ENCODE results near the gene CCDC88B.

The CCDC88B gene

GRCh38 chr11:64366751-64367150 is 26.7 kb downstream of the CCDC88B start:
- H2BK5ac ChIP-seq (ENCODE audit: low read length) = no peak overlapping the region
- WGBS (ENCODE audit: extremely low coverage, insufficient coverage, low lambda C conversion rate) = no CpG with 5 or more reads among the region's 1 CpG
- H3K4ac ChIP-seq (ENCODE audit: low read depth, low read length) = no peak overlapping the region
- H3K79me1 ChIP-seq (ENCODE audit: low read length) = no peaks in the 10 kb centered on the region
- no peak overlapping the region for H2AK5ac ChIP-seq (ENCODE audit: low read length)
- H3K36me3 ChIP-seq (ENCODE audit: control insufficient read depth, insufficient read depth, low read length) = no peaks in the 10 kb centered on the region
- no peaks in the 10 kb centered on the region for H3K27me3 ChIP-seq (ENCODE audit: insufficient read depth, low read length, poor library complexity)
- no peak overlapping the region for H3K9ac ChIP-seq (ENCODE audit: low read length)
- H2BK15ac ChIP-seq (replicated peaks; ENCODE audit: low read depth) = no peak overlapping the region
- DNase-seq = no peak
- no peak overlapping the region for H3K4me3 ChIP-seq (ENCODE audit: low read length)
- H4K8ac ChIP-seq (ENCODE audit: low read depth, low read length) = no peak overlapping the region
- no peaks in the 10 kb centered on the region for H3K4me1 ChIP-seq (ENCODE audit: control insufficient read depth, low read depth, low read length)
- H3K23ac ChIP-seq (ENCODE audit: low read length) = no peak overlapping the region
- H2BK120ac ChIP-seq (ENCODE audit: low read depth, low read length) = no peak overlapping the region
- no peak overlapping the region for H3K4me2 ChIP-seq (ENCODE audit: low read length)
- H4K5ac ChIP-seq (ENCODE audit: low read length) = no peak overlapping the region
- no peak overlapping the region for H3K56ac ChIP-seq (ENCODE audit: low read length)
- H3K79me2 ChIP-seq (ENCODE audit: control insufficient read depth, insufficient read depth, low read length) = no peaks in the 10 kb centered on the region
- H3K18ac ChIP-seq (ENCODE audit: low read length) = no peak overlapping the region
- H3K27ac ChIP-seq (ENCODE audit: low read depth, low read length) = no peak overlapping the region

DNA sequence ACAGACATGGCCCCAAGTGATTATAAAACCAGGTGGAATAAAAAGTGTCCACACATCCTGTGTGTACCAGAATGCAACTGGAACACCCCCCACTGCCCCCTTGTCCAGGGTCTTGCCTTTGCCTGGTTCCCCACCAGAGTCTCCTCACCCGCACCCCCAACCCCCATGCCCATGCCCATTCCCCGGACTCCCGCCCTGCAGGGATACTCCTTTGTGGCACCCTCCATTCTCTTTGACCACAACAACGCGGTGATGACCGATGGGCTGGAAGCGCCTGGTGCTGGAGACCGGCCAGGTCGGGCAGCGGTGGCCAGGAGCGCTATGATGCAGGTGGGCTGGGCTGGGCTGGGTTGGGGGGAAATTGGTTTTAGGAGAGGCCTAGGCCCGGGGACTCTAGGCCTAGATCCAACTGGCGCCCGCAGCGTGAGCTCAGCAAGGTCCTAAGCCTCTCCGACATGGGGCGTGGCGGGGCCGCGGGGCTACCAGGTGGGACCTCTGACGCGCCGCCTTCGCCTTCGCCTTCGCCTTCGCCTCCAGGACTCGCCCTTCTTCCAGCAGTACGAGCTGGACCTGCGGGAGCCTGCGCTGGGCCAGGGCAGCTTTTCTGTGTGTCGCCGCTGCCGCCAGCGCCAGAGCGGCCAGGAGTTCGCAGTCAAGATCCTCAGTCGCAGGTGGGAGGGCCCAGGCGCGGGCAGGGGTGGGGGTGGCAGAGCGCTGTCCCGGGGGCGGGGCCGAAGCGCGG is 28.1 kb downstream of the CCDC88B start:
- H3K56ac ChIP-seq (ENCODE audit: low read length) = no peak overlapping the region
- H2BK5ac ChIP-seq (ENCODE audit: low read length) = no peak overlapping the region
- H2BK120ac ChIP-seq (ENCODE audit: low read depth, low read length) = no peak overlapping the region
- no peaks in the 10 kb centered on the region for H3K4me1 ChIP-seq (ENCODE audit: control insufficient read depth, low read depth, low read length)
- no peak overlapping the region for H3K18ac ChIP-seq (ENCODE audit: low read length)
- H2BK15ac ChIP-seq (replicated peaks; ENCODE audit: low read depth) = no peak overlapping the region
- no peak overlapping the region for H3K4ac ChIP-seq (ENCODE audit: low read depth, low read length)
- H4K5ac ChIP-seq (ENCODE audit: low read length) = no peak overlapping the region
- no peak overlapping the region for H3K27ac ChIP-seq (ENCODE audit: low read depth, low read length)
- WGBS (ENCODE audit: extremely low coverage, insufficient coverage, low lambda C conversion rate) = no CpG with 5 or more reads among the region's 46 CpGs
- H3K9ac ChIP-seq (ENCODE audit: low read length) = no peak overlapping the region
- H3K36me3 ChIP-seq (ENCODE audit: control insufficient read depth, insufficient read depth, low read length) = no peaks in the 10 kb centered on the region
- H3K79me2 ChIP-seq (ENCODE audit: control insufficient read depth, insufficient read depth, low read length) = no peaks in the 10 kb centered on the region
- H3K23ac ChIP-seq (ENCODE audit: low read length) = no peak overlapping the region
- DNase-seq = no peak
- no peak overlapping the region for H4K8ac ChIP-seq (ENCODE audit: low read depth, low read length)
- no peak overlapping the region for H3K4me2 ChIP-seq (ENCODE audit: low read length)
- H3K79me1 ChIP-seq (ENCODE audit: low read length) = no peaks in the 10 kb centered on the region
- H3K4me3 ChIP-seq (ENCODE audit: low read length) = no peak overlapping the region
- no peak overlapping the region for H2AK5ac ChIP-seq (ENCODE audit: low read length)
- no peaks in the 10 kb centered on the region for H3K27me3 ChIP-seq (ENCODE audit: insufficient read depth, low read length, poor library complexity)

DNA sequence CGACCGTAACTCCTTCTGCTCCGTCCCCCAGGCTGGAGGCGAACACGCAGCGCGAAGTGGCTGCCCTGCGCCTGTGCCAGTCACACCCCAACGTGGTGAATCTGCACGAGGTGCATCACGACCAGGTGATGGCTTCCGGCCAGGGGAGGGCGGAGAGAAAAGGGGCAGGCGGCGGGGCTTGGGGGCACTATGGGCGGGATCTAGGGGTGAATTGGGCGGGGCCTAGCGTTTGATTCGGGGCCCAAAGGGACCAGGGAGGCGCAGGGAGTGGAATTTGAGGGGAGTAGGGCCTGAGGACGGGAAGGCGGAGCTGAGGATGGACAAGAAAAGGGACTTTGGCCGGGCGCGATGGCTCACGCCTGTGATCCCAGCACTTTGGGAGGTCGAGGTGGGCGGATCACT is 28.7 kb downstream of the CCDC88B start:
- H2BK120ac ChIP-seq (ENCODE audit: low read depth, low read length) = no peak overlapping the region
- no peak overlapping the region for H3K4me2 ChIP-seq (ENCODE audit: low read length)
- H3K56ac ChIP-seq (ENCODE audit: low read length) = no peak overlapping the region
- H3K27ac ChIP-seq (ENCODE audit: low read depth, low read length) = no peak overlapping the region
- H2BK5ac ChIP-seq (ENCODE audit: low read length) = no peak overlapping the region
- no peak overlapping the region for H2AK5ac ChIP-seq (ENCODE audit: low read length)
- no peaks in the 10 kb centered on the region for H3K79me1 ChIP-seq (ENCODE audit: low read length)
- no peak overlapping the region for H3K4me3 ChIP-seq (ENCODE audit: low read length)
- no peak overlapping the region for H3K9ac ChIP-seq (ENCODE audit: low read length)
- H3K79me2 ChIP-seq (ENCODE audit: control insufficient read depth, insufficient read depth, low read length) = no peaks in the 10 kb centered on the region
- no CpG with 5 or more reads among the region's 28 CpGs for whole genome bisulfite sequencing (ENCODE audit: extremely low coverage, insufficient coverage, low lambda C conversion rate)
- no peaks in the 10 kb centered on the region for H3K27me3 ChIP-seq (ENCODE audit: insufficient read depth, low read length, poor library complexity)
- H3K4ac ChIP-seq (ENCODE audit: low read depth, low read length) = no peak overlapping the region
- no peak for DNase-seq
- H4K8ac ChIP-seq (ENCODE audit: low read depth, low read length) = no peak overlapping the region
- no peaks in the 10 kb centered on the region for H3K36me3 ChIP-seq (ENCODE audit: control insufficient read depth, insufficient read depth, low read length)
- H3K23ac ChIP-seq (ENCODE audit: low read length) = no peak overlapping the region
- no peak overlapping the region for H2BK15ac ChIP-seq (replicated peaks; ENCODE audit: low read depth)
- H3K18ac ChIP-seq (ENCODE audit: low read length) = no peak overlapping the region
- H3K4me1 ChIP-seq (ENCODE audit: control insufficient read depth, low read depth, low read length) = no peaks in the 10 kb centered on the region
- H4K5ac ChIP-seq (ENCODE audit: low read length) = no peak overlapping the region

DNA sequence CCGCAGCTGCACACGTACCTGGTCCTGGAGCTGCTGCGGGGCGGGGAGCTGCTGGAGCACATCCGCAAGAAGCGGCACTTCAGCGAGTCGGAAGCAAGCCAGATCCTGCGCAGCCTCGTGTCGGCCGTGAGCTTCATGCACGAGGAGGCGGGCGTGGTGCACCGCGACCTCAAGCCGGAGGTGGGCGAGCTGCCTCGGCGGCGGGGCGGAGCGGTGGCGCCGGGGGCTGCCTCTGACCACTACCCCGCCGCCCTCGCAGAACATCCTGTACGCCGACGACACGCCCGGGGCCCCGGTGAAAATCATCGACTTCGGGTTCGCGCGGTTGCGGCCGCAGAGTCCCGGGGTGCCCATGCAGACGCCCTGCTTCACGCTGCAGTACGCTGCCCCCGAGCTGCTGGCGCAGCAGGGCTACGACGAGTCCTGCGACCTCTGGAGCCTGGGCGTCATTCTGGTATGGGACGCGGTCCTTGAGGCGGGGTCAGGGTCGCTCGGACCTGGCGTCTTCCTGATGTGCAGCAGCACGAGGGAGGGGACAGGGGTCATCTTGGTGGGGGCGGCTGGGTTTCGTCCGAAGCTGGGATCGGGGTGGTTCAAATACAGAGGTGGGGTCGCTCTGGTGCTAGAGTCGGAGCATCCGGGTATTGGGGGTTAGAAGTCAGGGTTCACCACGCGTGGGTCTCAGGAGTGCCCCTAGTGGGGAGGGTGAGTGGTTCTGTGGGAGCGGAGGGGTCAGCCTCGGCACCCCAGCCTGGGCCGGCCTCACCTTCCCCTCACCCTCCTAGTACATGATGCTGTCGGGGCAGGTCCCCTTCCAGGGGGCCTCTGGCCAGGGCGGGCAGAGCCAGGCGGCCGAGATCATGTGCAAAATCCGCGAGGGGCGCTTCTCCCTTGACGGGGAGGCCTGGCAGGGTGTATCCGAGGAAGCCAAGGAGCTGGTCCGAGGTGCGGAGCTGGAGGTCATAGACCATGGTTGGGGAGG is 29.7 kb downstream of the CCDC88B start:
- no peaks in the 10 kb centered on the region for H3K27me3 ChIP-seq (ENCODE audit: insufficient read depth, low read length, poor library complexity)
- no peak overlapping the region for H3K4me3 ChIP-seq (ENCODE audit: low read length)
- H3K4me1 ChIP-seq (ENCODE audit: control insufficient read depth, low read depth, low read length) = no peaks in the 10 kb centered on the region
- H3K36me3 ChIP-seq (ENCODE audit: control insufficient read depth, insufficient read depth, low read length) = no peaks in the 10 kb centered on the region
- no peak overlapping the region for H3K18ac ChIP-seq (ENCODE audit: low read length)
- no peak overlapping the region for H2BK15ac ChIP-seq (replicated peaks; ENCODE audit: low read depth)
- H3K79me2 ChIP-seq (ENCODE audit: control insufficient read depth, insufficient read depth, low read length) = no peaks in the 10 kb centered on the region
- H3K56ac ChIP-seq (ENCODE audit: low read length) = no peak overlapping the region
- no peaks in the 10 kb centered on the region for H3K79me1 ChIP-seq (ENCODE audit: low read length)
- no peak overlapping the region for H3K4ac ChIP-seq (ENCODE audit: low read depth, low read length)
- H3K23ac ChIP-seq (ENCODE audit: low read length) = no peak overlapping the region
- H3K9ac ChIP-seq (ENCODE audit: low read length) = no peak overlapping the region
- no CpG with 5 or more reads among the region's 82 CpGs for WGBS (ENCODE audit: extremely low coverage, insufficient coverage, low lambda C conversion rate)
- no peak overlapping the region for H4K8ac ChIP-seq (ENCODE audit: low read depth, low read length)
- H2AK5ac ChIP-seq (ENCODE audit: low read length) = no peak overlapping the region
- H3K4me2 ChIP-seq (ENCODE audit: low read length) = no peak overlapping the region
- no peak overlapping the region for H2BK120ac ChIP-seq (ENCODE audit: low read depth, low read length)
- H3K27ac ChIP-seq (ENCODE audit: low read depth, low read length) = no peak overlapping the region
- H4K5ac ChIP-seq (ENCODE audit: low read length) = no peak overlapping the region
- H2BK5ac ChIP-seq (ENCODE audit: low read length) = no peak overlapping the region
- no peak for DNase-seq

DNA sequence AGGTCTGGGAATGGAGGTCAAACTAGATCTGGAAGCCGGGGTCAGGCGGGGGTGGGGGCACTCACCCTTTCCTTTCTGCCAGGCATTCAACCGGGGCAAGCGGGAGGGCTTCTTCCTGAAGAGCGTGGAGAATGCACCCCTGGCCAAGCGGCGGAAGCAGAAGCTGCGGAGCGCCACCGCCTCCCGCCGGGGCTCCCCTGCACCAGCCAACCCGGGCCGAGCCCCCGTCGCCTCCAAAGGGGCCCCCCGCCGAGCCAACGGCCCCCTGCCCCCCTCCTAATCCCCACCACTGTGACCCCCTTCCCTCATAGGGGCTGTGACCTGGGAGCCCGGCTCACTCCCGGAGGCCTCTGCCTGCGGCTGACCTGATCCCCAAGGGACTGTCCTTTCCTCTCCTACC is 31.2 kb downstream of the CCDC88B start:
- Histone ChIP-seq H4K5ac (ENCODE audit: low read length) (no peak overlapping the region), H3K79me1 (ENCODE audit: low read length) (no peaks in the 10 kb centered on the region), H3K4me2 (ENCODE audit: low read length) (no peak overlapping the region), H3K79me2 (ENCODE audit: control insufficient read depth, insufficient read depth, low read length) (no peaks in the 10 kb centered on the region), H3K4me3 (ENCODE audit: low read length) (no peak overlapping the region), H3K23ac (ENCODE audit: low read length) (no peak overlapping the region), H4K8ac (ENCODE audit: low read depth, low read length) (no peak overlapping the region), H3K36me3 (ENCODE audit: control insufficient read depth, insufficient read depth, low read length) (no peaks in the 10 kb centered on the region), H3K9ac (ENCODE audit: low read length) (no peak overlapping the region), H2AK5ac (ENCODE audit: low read length) (no peak overlapping the region), H3K4me1 (ENCODE audit: control insufficient read depth, low read depth, low read length) (no peaks in the 10 kb centered on the region), H2BK120ac (ENCODE audit: low read depth, low read length) (no peak overlapping the region), H3K56ac (ENCODE audit: low read length) (no peak overlapping the region), H2BK5ac (ENCODE audit: low read length) (no peak overlapping the region), H3K4ac (ENCODE audit: low read depth, low read length) (no peak overlapping the region), H3K27ac (ENCODE audit: low read depth, low read length) (no peak overlapping the region), H3K18ac (ENCODE audit: low read length) (no peak overlapping the region), H3K27me3 (ENCODE audit: insufficient read depth, low read length, poor library complexity) (no peaks in the 10 kb centered on the region), H2BK15ac (replicated peaks; ENCODE audit: low read depth) (no peak overlapping the region)
- no CpG with 5 or more reads among the region's 22 CpGs for WGBS (ENCODE audit: extremely low coverage, insufficient coverage, low lambda C conversion rate)
- DNase-seq = no peak

Measured in mesendoderm (in vitro differentiated cells).